ENCODE results near the gene ZNF385D. TPM values are rescaled to one million over a fixed set of nuclear protein-coding genes. Genes with fewer than 3 reads are reported as not detected.

The ZNF385D gene
- total RNA-seq, 1 donor from 2014 or later, result 13.5 TPM

GRCh38 chr3:21515417-21515816, 235.6 kb downstream of the ZNF385D start:
- intact Hi-C loops (cut with DNase I), result no loop called here
- Histone ChIP-seq H3K27me3 (no peaks in the 10 kb centered on the region), H3K9me3 (no peaks in the 10 kb centered on the region), H3K4me3 (no peak overlapping the region), H3K4me1 (no peaks in the 10 kb centered on the region), H3K36me3 (no peaks in the 10 kb centered on the region), H3K27ac (no peak overlapping the region)
- DNase-seq (ENCODE audit: extremely low spot score in 2 of 2), result no peak
- TF ChIP-seq CTCF (IDR thresholded peaks at IDR 0.05) (no peak), POLR2A (IDR thresholded peaks at IDR 0.05) (no peak), POLR2AphosphoS5 (IDR thresholded peaks at IDR 0.05; ENCODE audit: insufficient read depth in 1 of 2, low read depth in 1 of 2) (no peak)

GRCh38 chr3:21509731-21510470, 241.1 kb downstream of the ZNF385D start:
- Histone ChIP-seq H3K9me3 (no peaks in the 10 kb centered on the region), H3K27ac (no peak overlapping the region), H3K36me3 (no peaks in the 10 kb centered on the region), H3K4me3 (no peak overlapping the region), H3K27me3 (no peaks in the 10 kb centered on the region), H3K4me1 (no peaks in the 10 kb centered on the region)
- no peak for DNase-seq (ENCODE audit: extremely low spot score in 2 of 2)
- TF ChIP-seq POLR2A (IDR thresholded peaks at IDR 0.05), result no peak
- TF ChIP-seq CTCF (IDR thresholded peaks at IDR 0.05), result no peak
- no peak for TF ChIP-seq POLR2AphosphoS5 (IDR thresholded peaks at IDR 0.05; ENCODE audit: insufficient read depth in 1 of 2, low read depth in 1 of 2)
- intact Hi-C loops (cut with DNase I), result no loop called here

- DNase-seq (ENCODE audit: extremely low spot score in 2 of 2), result no peak
- intact Hi-C loops (cut with DNase I), result no loop called here
These were observed 242.8 kb downstream of the ZNF385D start for GRCh38 chr3:21508246-21508645.

GRCh38 chr3:21505711-21506460, 245.1 kb downstream of the ZNF385D start:
- no peaks in the 10 kb centered on the region for H3K4me1 ChIP-seq
- no peaks in the 10 kb centered on the region for H3K9me3 ChIP-seq
- H3K36me3 ChIP-seq, result no peaks in the 10 kb centered on the region
- no peak overlapping the region for H3K27ac ChIP-seq
- DNase-seq (ENCODE audit: extremely low spot score in 2 of 2), result no peak
- no peak overlapping the region for H3K4me3 ChIP-seq
- intact Hi-C loops (cut with DNase I), result no loop called here
- no peaks in the 10 kb centered on the region for H3K27me3 ChIP-seq
- no peak for TF ChIP-seq CTCF (IDR thresholded peaks at IDR 0.05)
- TF ChIP-seq POLR2AphosphoS5 (IDR thresholded peaks at IDR 0.05; ENCODE audit: insufficient read depth in 1 of 2, low read depth in 1 of 2), result no peak
- TF ChIP-seq POLR2A (IDR thresholded peaks at IDR 0.05), result no peak

More at GRCh38 chr3:21508246-21508645, 242.8 kb downstream of the ZNF385D start:
- Histone ChIP-seq H3K27ac (no peak overlapping the region), H3K4me3 (no peak overlapping the region), H3K36me3 (no peaks in the 10 kb centered on the region), H3K27me3 (no peaks in the 10 kb centered on the region), H3K9me3 (no peaks in the 10 kb centered on the region), H3K4me1 (no peaks in the 10 kb centered on the region)
- TF ChIP-seq POLR2A (IDR thresholded peaks at IDR 0.05), result no peak
- no peak for TF ChIP-seq POLR2AphosphoS5 (IDR thresholded peaks at IDR 0.05; ENCODE audit: insufficient read depth in 1 of 2, low read depth in 1 of 2)
- no peak for TF ChIP-seq CTCF (IDR thresholded peaks at IDR 0.05)

GRCh38 chr3:21502656-21503055, 248.4 kb downstream of the ZNF385D start:
- no peak overlapping the region for H3K27ac ChIP-seq
- H3K4me1 ChIP-seq, result no peaks in the 10 kb centered on the region
- no peak for DNase-seq (ENCODE audit: extremely low spot score in 2 of 2)
- H3K36me3 ChIP-seq, result no peaks in the 10 kb centered on the region
- intact Hi-C loops (cut with DNase I), result no loop called here
- no peaks in the 10 kb centered on the region for H3K9me3 ChIP-seq
- H3K4me3 ChIP-seq, result no peak overlapping the region
- no peak for TF ChIP-seq POLR2A (IDR thresholded peaks at IDR 0.05)
- no peak for TF ChIP-seq CTCF (IDR thresholded peaks at IDR 0.05)
- no peak for TF ChIP-seq POLR2AphosphoS5 (IDR thresholded peaks at IDR 0.05; ENCODE audit: insufficient read depth in 1 of 2, low read depth in 1 of 2)
- no peaks in the 10 kb centered on the region for H3K27me3 ChIP-seq
